Astrocyte (in vitro differentiated cells and primary cell): ENCODE measurements around the gene EARS2.

Experiments
- CTCF ChIP-seq: IDR thresholded peaks from 2 replicates; pipeline ENCODE4 v1.5.1; 2011; ENCODE audit warnings: low read depth, mild to moderate bottlenecking, inconsistent platforms, low read length, moderate library complexity; ENCODE audit not compliant: insufficient read depth
- EZH2 ChIP-seq: IDR thresholded peaks from 2 replicates; pipeline ENCODE4 v1.6.1; 2012; ENCODE audit warnings: mild to moderate bottlenecking, low read length, inconsistent platforms; ENCODE audit not compliant: insufficient read depth

DNA sequence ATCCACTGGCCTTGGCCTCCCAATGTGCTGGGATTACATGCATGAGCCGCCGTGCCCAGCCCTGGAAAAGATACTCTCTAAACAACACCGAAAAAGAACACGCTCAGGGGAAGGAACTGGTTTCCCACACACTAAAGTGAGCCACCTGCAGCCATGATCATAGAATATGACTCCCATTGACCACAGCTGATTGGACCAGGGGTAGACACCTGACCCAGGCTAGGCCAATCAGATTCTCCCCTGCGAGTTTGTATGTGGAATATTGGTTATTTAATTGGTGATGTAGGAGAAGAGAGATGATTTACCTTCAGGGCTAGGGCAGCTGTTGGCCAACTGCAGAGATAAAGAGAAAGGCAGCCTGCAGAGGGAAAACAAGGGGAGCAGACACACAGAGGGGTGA, 37.9 kb downstream of the EARS2 start:
- TF ChIP-seq CTCF (no peak), EZH2 (no peak)
